Neuronal stem cell (in vitro differentiated cells): ENCODE data around the gene MITF.

Experiments used
- DNase-seq: peaks from one replicate; pipeline ENCODE4 v3.0.0-alpha.2; 2013; ENCODE audit warnings: low spot score
- H2AFZ ChIP-seq: one replicate; pipeline ENCODE4 v1.6.1; 2013; ENCODE audit warnings: mild to moderate bottlenecking, low read length, inconsistent platforms
- H2AK5ac ChIP-seq: 2 replicates; pipeline ENCODE4 v1.6.1; 2013; ENCODE audit warnings: low read depth, mild to moderate bottlenecking, inconsistent platforms, low read length, moderate library complexity, mixed read lengths
- H2BK120ac ChIP-seq: 2 replicates; pipeline ENCODE4 v1.6.1; 2013; ENCODE audit warnings: low read depth, mild to moderate bottlenecking, inconsistent platforms, low read length, moderate library complexity, mixed read lengths
- H2BK12ac ChIP-seq: one replicate; pipeline ENCODE4 v1.6.1; 2013; ENCODE audit warnings: low read length, inconsistent platforms
- H2BK15ac ChIP-seq: 2 replicates; pipeline ENCODE4 v1.6.1; 2013; ENCODE audit warnings: mild to moderate bottlenecking, low read length, inconsistent platforms, mixed read lengths
- H2BK5ac ChIP-seq: one replicate; pipeline ENCODE4 v1.6.1; 2013; ENCODE audit warnings: inconsistent platforms, mild to moderate bottlenecking, low read length, moderate library complexity
- H3K14ac ChIP-seq: one replicate; pipeline ENCODE4 v1.6.1; 2013; ENCODE audit warnings: low read length, inconsistent platforms
- H3K18ac ChIP-seq: 2 replicates; pipeline ENCODE4 v1.6.1; 2013; ENCODE audit warnings: low read length, inconsistent platforms
- H3K23ac ChIP-seq: 2 replicates; pipeline ENCODE4 v1.6.1; 2013; ENCODE audit warnings: low read depth, mild to moderate bottlenecking, mixed read lengths, low read length, inconsistent platforms; ENCODE audit not compliant: poor library complexity
- H3K27ac ChIP-seq: replicated peaks from 3 replicates; pipeline ENCODE4 v1.5.1; 2013; ENCODE audit warnings: low read length, inconsistent platforms
- H3K27me3 ChIP-seq, 3 experiments: 2 replicates each; pipeline ENCODE4 v1.6.1; 2013; ENCODE audit warnings: low read length in 3 of 3, mild to moderate bottlenecking in 2 of 3, inconsistent platforms in 1 of 3, low read depth in 1 of 3, mixed read lengths in 1 of 3, moderate library complexity in 1 of 3; ENCODE audit not compliant: control insufficient read depth in 3 of 3, insufficient read depth in 3 of 3
- H3K36me3 ChIP-seq, 2 donors: replicated peaks in 1 of 2; 2 replicates each; pipeline ENCODE4 v1.6.1; 2013; ENCODE audit warnings: low read length in 2 of 2; ENCODE audit not compliant: control insufficient read depth in 2 of 2, insufficient read depth in 2 of 2
- H3K4ac ChIP-seq: 2 replicates; pipeline ENCODE4 v1.6.1; 2013; ENCODE audit warnings: inconsistent platforms, mild to moderate bottlenecking, low read length, moderate library complexity
- H3K4me1 ChIP-seq, 2 donors: 1 replicate in 1 of 2; 2 replicates in 1 of 2; pipeline ENCODE4 v1.6.1; 2013; ENCODE audit warnings: low read length in 2 of 2, low read depth in 1 of 2; ENCODE audit not compliant: control insufficient read depth in 2 of 2, insufficient read depth in 1 of 2
- H3K4me2 ChIP-seq: one replicate; pipeline ENCODE4 v1.6.1; 2013; ENCODE audit warnings: mild to moderate bottlenecking, low read length, inconsistent platforms; ENCODE audit not compliant: insufficient read depth, poor library complexity, severe bottlenecking
- H3K4me3 ChIP-seq, 2 donors: 2 replicates each; pipeline ENCODE4 v1.5.1; 2013; ENCODE audit warnings: low read length in 2 of 2, mild to moderate bottlenecking in 2 of 2, inconsistent platforms in 1 of 2, moderate library complexity in 1 of 2
- H3K79me1 ChIP-seq: one replicate; pipeline ENCODE4 v1.6.1; 2013; ENCODE audit warnings: low read depth, mild to moderate bottlenecking, inconsistent platforms, low read length, moderate library complexity
- H3K9ac ChIP-seq: one replicate; pipeline ENCODE4 v1.6.1; 2013; ENCODE audit warnings: mild to moderate bottlenecking, low read depth, low read length, inconsistent platforms; ENCODE audit not compliant: poor library complexity
- H3K9me3 ChIP-seq, 2 donors: replicated peaks in 1 of 2; 2 replicates each; pipeline versions ENCODE3 to v1.6.1; 2013; ENCODE audit warnings: low read length in 2 of 2, mild to moderate bottlenecking in 2 of 2, inconsistent platforms in 1 of 2, low read depth in 1 of 2, mixed read lengths in 1 of 2, moderate library complexity in 1 of 2; ENCODE audit not compliant: control insufficient read depth in 2 of 2, insufficient read depth in 1 of 2
- H4K8ac ChIP-seq: one replicate; pipeline ENCODE4 v1.6.1; 2013; ENCODE audit warnings: low read depth, mild to moderate bottlenecking, inconsistent platforms, low read length, moderate library complexity
- H4K91ac ChIP-seq: one replicate; pipeline ENCODE4 v1.6.1; 2013; ENCODE audit warnings: low read length, low read depth, mild to moderate bottlenecking, inconsistent platforms; ENCODE audit not compliant: poor library complexity
- WGBS, 2 donors: extraction: QIAGEN DNeasy Blood & Tissue Kit; methylation state at CpG; one replicate each; pipeline ENCODE4 v1.1.7; 2013; ENCODE audit warnings: missing lambda C conversion rate in 2 of 2, mixed read lengths in 1 of 2; ENCODE audit not compliant: insufficient read length in 2 of 2, insufficient replicate concordance in 1 of 2; ENCODE audit errors: extremely low coverage in 2 of 2; 5-methylcytosine and 5-hydroxymethylcytosine counted together

The MITF gene

GRCh38 chr3:69998759-69999139 is 259.5 kb downstream of the MITF start:
- Histone ChIP-seq H2BK120ac (no peak overlapping the region), H3K9me3 (no peaks in the 10 kb centered on the region), H3K14ac (no peak overlapping the region), H3K23ac (no peak overlapping the region), H3K4me1 (peaks cover 2 to 5% of the 10 kb centered on the region in 2 donors), H3K4ac (no peak overlapping the region), H3K9ac (no peak overlapping the region), H3K27ac (no peak overlapping the region), H2BK5ac (no peak overlapping the region), H3K36me3 (no peaks in the 10 kb centered on the region), H4K91ac (no peak overlapping the region), H4K8ac (no peak overlapping the region), H2BK15ac (no peak overlapping the region), H2BK12ac (no peak overlapping the region), H3K79me1 (no peaks in the 10 kb centered on the region), H3K27me3 (no peaks in the 10 kb centered on the region), H3K4me2 (no peak overlapping the region), H3K4me3 (no peak overlapping the region), H2AFZ (peak overlapping the region; percentile 56), H3K18ac (no peak overlapping the region), H2AK5ac (no peak overlapping the region)
- no peak for DNase-seq
- WGBS, 2 donors, result no CpG with 5 or more reads among the region's 3 CpGs

GRCh38 chr3:69999140-70000027 is 260.1 kb downstream of the MITF start, which contains the start of gene SAMMSON:
TSS of gene SAMMSON (plus strand) at chr3:69999733.
- Histone ChIP-seq H2BK5ac (no peak within 1 kb of the TSS), H2BK120ac (no peak within 1 kb of the TSS), H3K27ac (no peak within 1 kb of the TSS), H2BK15ac (no peak within 1 kb of the TSS), H2BK12ac (no peak within 1 kb of the TSS), H4K91ac (no peak within 1 kb of the TSS), H2AK5ac (peak within 1 kb of the TSS; percentile 66), H3K4me3 (no peak within 1 kb of the TSS), H3K18ac (no peak within 1 kb of the TSS), H3K27me3 (no peaks in the 10 kb centered on the region), H3K23ac (no peak within 1 kb of the TSS), H3K36me3 (no peaks in the 10 kb centered on the region), H3K4me2 (no peak within 1 kb of the TSS), H3K4me1 (peaks cover 2 to 5% of the 10 kb centered on the region in 2 donors), H3K9ac (no peak within 1 kb of the TSS), H2AFZ (peak within 1 kb of the TSS; percentile 56), H3K9me3 (no peaks in the 10 kb centered on the region), H3K14ac (no peak within 1 kb of the TSS), H3K79me1 (no peaks in the 10 kb centered on the region), H3K4ac (no peak within 1 kb of the TSS), H4K8ac (no peak within 1 kb of the TSS)
- no peak for DNase-seq
- no CpG with 5 or more reads among the region's 29 CpGs for WGBS, 2 donors

- Histone ChIP-seq H3K14ac (no peak overlapping the region), H2AK5ac (peak overlapping the region; percentile 66), H3K4ac (no peak overlapping the region), H3K79me1 (no peaks in the 10 kb centered on the region), H4K91ac (no peak overlapping the region), H3K23ac (no peak overlapping the region), H2BK15ac (no peak overlapping the region), H3K27ac (no peak overlapping the region), H4K8ac (no peak overlapping the region), H2BK120ac (no peak overlapping the region), H3K9me3 (no peaks in the 10 kb centered on the region), H3K9ac (no peak overlapping the region), H3K18ac (no peak overlapping the region), H2AFZ (no peak overlapping the region), H3K4me3 (no peak overlapping the region), H3K4me1 (peaks cover 2 to 5% of the 10 kb centered on the region in 2 donors), H3K4me2 (no peak overlapping the region), H3K36me3 (no peaks in the 10 kb centered on the region), H2BK5ac (no peak overlapping the region), H2BK12ac (no peak overlapping the region), H3K27me3 (no peaks in the 10 kb centered on the region)
- DNase-seq, result no peak
- WGBS, 2 donors, result no CpG with 5 or more reads among the region's 15 CpGs
These were observed 260.8 kb downstream of the MITF start for GRCh38 chr3:70000028-70000410.

- H3K36me3 ChIP-seq, result no peaks in the 10 kb centered on the region
- no CpG with 5 or more reads among the region's 4 CpGs for WGBS, 2 donors
These were observed 261.4 kb downstream of the MITF start for GRCh38 chr3:70000563-70001081.

More at GRCh38 chr3:70000563-70001081, 261.4 kb downstream of the MITF start:
- no peak overlapping the region for H4K91ac ChIP-seq
- peak overlapping the region; percentile 53 for H2AFZ ChIP-seq
- H2BK15ac ChIP-seq, result no peak overlapping the region
- H3K4ac ChIP-seq, result no peak overlapping the region
- no peak overlapping the region for H3K14ac ChIP-seq
- H3K9ac ChIP-seq, result no peak overlapping the region
- no peak overlapping the region for H3K18ac ChIP-seq
- DNase-seq, result peak; percentile 11
- H3K79me1 ChIP-seq, result no peaks in the 10 kb centered on the region
- no peak overlapping the region for H2AK5ac ChIP-seq
- H3K4me3 ChIP-seq, result no peak overlapping the region
- H2BK12ac ChIP-seq, result no peak overlapping the region
- no peak overlapping the region for H4K8ac ChIP-seq
- no peak overlapping the region for H2BK120ac ChIP-seq
- H3K27me3 ChIP-seq, result no peaks in the 10 kb centered on the region
- H3K9me3 ChIP-seq, result no peaks in the 10 kb centered on the region
- H3K4me1 ChIP-seq, result peaks cover 2 to 5% of the 10 kb centered on the region in 2 donors
- H3K23ac ChIP-seq, result no peak overlapping the region
- no peak overlapping the region for H3K27ac ChIP-seq
- H3K4me2 ChIP-seq, result no peak overlapping the region
- H2BK5ac ChIP-seq, result no peak overlapping the region
